NB4 (cell line): ENCODE measurements around the gene CLIC5.

ENCODE experiments used
- CTCF ChIP-seq: IDR thresholded peaks from one replicate; pipeline ENCODE4 v1.5.1; 2012; ENCODE audit warnings: low read depth, low read length
- POLR2A ChIP-seq: IDR thresholded peaks from 2 replicates; pipeline ENCODE4 v1.6.1; 2011; ENCODE audit warnings: mild to moderate bottlenecking; ENCODE audit not compliant: insufficient read length; ENCODE audit errors: extremely low read depth

GRCh38 chr6:45857827-45858226 is 157.8 kb downstream of the CLIC5 start:
- TF ChIP-seq POLR2A (no peak), CTCF (no peak)
